ENCODE data around the gene SIK3. TPM values are rescaled to one million over a fixed set of nuclear protein-coding genes. Genes with fewer than 3 reads are reported as not detected.
A peak's percentile ranks its signal among the peaks of the same experiment; 100 is the strongest.

Gene SIK3
- total RNA-seq, 1 experiment from 2014 or later, result 14.5 TPM

DNA sequence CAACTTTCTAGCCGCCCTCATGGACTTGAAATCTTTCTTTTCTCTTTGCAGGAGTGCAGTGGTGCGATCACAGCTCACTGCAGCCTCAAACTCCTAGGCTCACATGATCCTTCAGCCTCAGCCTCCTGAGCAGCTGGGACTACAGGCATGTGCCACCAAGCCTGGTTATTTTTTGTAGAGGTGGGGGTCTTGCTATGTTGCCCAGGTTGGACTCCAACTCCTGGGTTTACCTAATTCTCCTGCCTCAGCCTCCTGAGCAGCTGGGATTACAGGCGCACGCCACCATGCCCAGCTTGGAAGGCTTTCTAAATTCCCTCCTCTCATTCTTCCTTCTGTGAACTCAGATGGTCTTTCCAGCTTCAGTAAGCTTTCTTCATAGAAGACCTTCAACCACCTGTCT is 256.1 kb downstream of the SIK3 start:
- BruUV-seq (replicated peaks), result no TSS peak
- no peak overlapping the region for H3K9ac ChIP-seq (ENCODE audit: low read length)
- CTCF ChIA-PET, result no interaction called here

GRCh38 chr11:116840746-116841296 is 257.4 kb downstream of the SIK3 start:
- TF ChIP-seq EZH2 (IDR thresholded peaks at IDR 0.05; ENCODE audit: low read length, unreplicated experiment) (no peak), EZH2phosphoT487 (IDR thresholded peaks at IDR 0.05; ENCODE audit: borderline replicate concordance, low read length) (no peak)
- TF ChIP-seq, protein P1, sequence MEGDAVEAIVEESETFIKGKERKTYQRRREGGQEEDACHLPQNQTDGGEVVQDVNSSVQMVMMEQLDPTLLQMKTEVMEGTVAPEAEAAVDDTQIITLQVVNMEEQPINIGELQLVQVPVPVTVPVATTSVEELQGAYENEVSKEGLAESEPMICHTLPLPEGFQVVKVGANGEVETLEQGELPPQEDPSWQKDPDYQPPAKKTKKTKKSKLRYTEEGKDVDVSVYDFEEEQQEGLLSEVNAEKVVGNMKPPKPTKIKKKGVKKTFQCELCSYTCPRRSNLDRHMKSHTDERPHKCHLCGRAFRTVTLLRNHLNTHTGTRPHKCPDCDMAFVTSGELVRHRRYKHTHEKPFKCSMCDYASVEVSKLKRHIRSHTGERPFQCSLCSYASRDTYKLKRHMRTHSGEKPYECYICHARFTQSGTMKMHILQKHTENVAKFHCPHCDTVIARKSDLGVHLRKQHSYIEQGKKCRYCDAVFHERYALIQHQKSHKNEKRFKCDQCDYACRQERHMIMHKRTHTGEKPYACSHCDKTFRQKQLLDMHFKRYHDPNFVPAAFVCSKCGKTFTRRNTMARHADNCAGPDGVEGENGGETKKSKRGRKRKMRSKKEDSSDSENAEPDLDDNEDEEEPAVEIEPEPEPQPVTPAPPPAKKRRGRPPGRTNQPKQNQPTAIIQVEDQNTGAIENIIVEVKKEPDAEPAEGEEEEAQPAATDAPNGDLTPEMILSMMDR (conservative IDR thresholded peaks at IDR 0.05; ENCODE audit: low read depth, low read length), result no peak
- H3K9me3 ChIP-seq (ENCODE audit: low read length), result no peaks in the 10 kb centered on the region
- ATAC-seq, result no peak
- H3K4me3 ChIP-seq (ENCODE audit: low read length), result no peak overlapping the region
- no peak for DNase-seq
- no peak overlapping the region for H2AFZ ChIP-seq (ENCODE audit: low read length)
- peaks cover 10% of the 10 kb centered on the region; the same call in 1 of the 2 replicates for H3K36me3 ChIP-seq (ENCODE audit: low read depth, low read length)
- no peaks in the 10 kb centered on the region for H3K27me3 ChIP-seq (ENCODE audit: low read length)
- H4K20me1 ChIP-seq (ENCODE audit: low read length), result no peaks in the 10 kb centered on the region
- H3K4me1 ChIP-seq (ENCODE audit: insufficient read depth, low read length), result peaks cover under 1% of the 10 kb centered on the region; the same call in 1 of the 2 replicates
- H3K79me2 ChIP-seq (ENCODE audit: low read length), result no peaks in the 10 kb centered on the region
- ChIA-PET CTCF (no interaction called here), POLR2A (ENCODE audit: unreplicated experiment) (no interaction called here)
- no TSS peak for BruUV-seq (replicated peaks)
- intact Hi-C loops (cut with micrococcal nuclease), result no loop called here
- no peak overlapping the region for H3K27ac ChIP-seq (ENCODE audit: low read length)
- no peaks in the 10 kb centered on the region for H3F3A ChIP-seq (ENCODE audit: low read length, unreplicated experiment)
- H3K9ac ChIP-seq (ENCODE audit: low read length), result no peak overlapping the region
- H3K9me2 ChIP-seq (replicated peaks; ENCODE audit: low read length), result no peaks in the 10 kb centered on the region
- H3K4me2 ChIP-seq (ENCODE audit: low read length), result no peak overlapping the region

More for the DNA sequence above, 256.1 kb downstream of the SIK3 start:
- Histone ChIP-seq H3K9me3 (ENCODE audit: low read length) (no peaks in the 10 kb centered on the region), H3K79me2 (ENCODE audit: low read length) (no peaks in the 10 kb centered on the region), H3K36me3 (ENCODE audit: low read depth, low read length) (peaks cover 17% of the 10 kb centered on the region; the same call in 1 of the 2 replicates), H3K9me2 (replicated peaks; ENCODE audit: low read length) (no peaks in the 10 kb centered on the region), H2AFZ (ENCODE audit: low read length) (no peak overlapping the region), H3K4me1 (ENCODE audit: insufficient read depth, low read length) (no peaks in the 10 kb centered on the region), H3K27ac (ENCODE audit: low read length) (no peak overlapping the region), H3F3A (ENCODE audit: low read length, unreplicated experiment) (no peaks in the 10 kb centered on the region), H3K4me3 (ENCODE audit: low read length) (no peak overlapping the region), H3K27me3 (ENCODE audit: low read length) (no peaks in the 10 kb centered on the region), H4K20me1 (ENCODE audit: low read length) (no peaks in the 10 kb centered on the region), H3K4me2 (ENCODE audit: low read length) (no peak overlapping the region)
- intact Hi-C loops (cut with micrococcal nuclease), result no loop called here
- TF ChIP-seq, protein P1 (conservative IDR thresholded peaks at IDR 0.05; ENCODE audit: low read depth, low read length), result no peak
- TF ChIP-seq EZH2 (IDR thresholded peaks at IDR 0.05; ENCODE audit: low read length, unreplicated experiment) (no peak), EZH2phosphoT487 (IDR thresholded peaks at IDR 0.05; ENCODE audit: borderline replicate concordance, low read length) (no peak)
- no peak for ATAC-seq
- POLR2A ChIA-PET (ENCODE audit: unreplicated experiment), result no interaction called here
- no peak for DNase-seq

- Histone ChIP-seq H4K20me1 (ENCODE audit: low read length) (no peaks in the 10 kb centered on the region), H3K9ac (ENCODE audit: low read length) (no peak overlapping the region), H3K9me2 (replicated peaks; ENCODE audit: low read length) (no peaks in the 10 kb centered on the region), H3K4me3 (ENCODE audit: low read length) (no peak overlapping the region), H3K27me3 (ENCODE audit: low read length) (no peaks in the 10 kb centered on the region), H3K36me3 (ENCODE audit: low read depth, low read length) (peaks cover 8% of the 10 kb centered on the region; the same call in 1 of the 2 replicates), H3K79me2 (ENCODE audit: low read length) (no peaks in the 10 kb centered on the region), H3K4me2 (ENCODE audit: low read length) (no peak overlapping the region), H3F3A (ENCODE audit: low read length, unreplicated experiment) (no peaks in the 10 kb centered on the region), H3K27ac (ENCODE audit: low read length) (no peak overlapping the region), H3K9me3 (ENCODE audit: low read length) (no peaks in the 10 kb centered on the region), H3K4me1 (ENCODE audit: insufficient read depth, low read length) (peaks cover 6% of the 10 kb centered on the region), H2AFZ (ENCODE audit: low read length) (no peak overlapping the region)
- intact Hi-C loops (cut with micrococcal nuclease), result no loop called here
- TF ChIP-seq, protein P1 (conservative IDR thresholded peaks at IDR 0.05; ENCODE audit: low read depth, low read length), result peak; percentile 41; the same call in 1 of the 2 replicates
- TF ChIP-seq EZH2phosphoT487 (IDR thresholded peaks at IDR 0.05; ENCODE audit: borderline replicate concordance, low read length) (no peak), EZH2 (IDR thresholded peaks at IDR 0.05; ENCODE audit: low read length, unreplicated experiment) (no peak)
- POLR2A ChIA-PET (ENCODE audit: unreplicated experiment), result no interaction called here
- CTCF ChIA-PET, result no interaction called here
- no TSS peak for BruUV-seq (replicated peaks)
- DNase-seq (no peak), ATAC-seq (no peak)
Measured at GRCh38 chr11:116840224-116840745, 257.9 kb downstream of the SIK3 start.
